GM19035 (cell line): ENCODE data around the gene CELF4.

Experiments used
- ATAC-seq: cut with Tn5 transposase; IDR thresholded peaks from one replicate; pipeline ENCODE4 v1.9.1; 2021; ENCODE audit not compliant: unreplicated experiment

Gene CELF4

GRCh38 chr18:37299471-37300304 is 265.9 kb downstream of the CELF4 start:
- ATAC-seq, result no peak

- ATAC-seq, result no peak
Observed at GRCh38 chr18:37298816-37299215, 266.8 kb downstream of the CELF4 start.

- ATAC-seq, result no peak
Observed at GRCh38 chr18:37297106-37297505, 268.5 kb downstream of the CELF4 start.

GRCh38 chr18:37294951-37295350 is 270.6 kb downstream of the CELF4 start:
- ATAC-seq, result no peak

- ATAC-seq, result no peak
Observed at GRCh38 chr18:37293359-37293758, 272.2 kb downstream of the CELF4 start.

GRCh38 chr18:37289423-37289822 is 276.2 kb downstream of the CELF4 start:
- no peak for ATAC-seq

GRCh38 chr18:37287601-37288000 is 278.0 kb downstream of the CELF4 start:
- ATAC-seq, result no peak

- ATAC-seq, result no peak
Observed at GRCh38 chr18:37286801-37287200, 278.8 kb downstream of the CELF4 start.

- ATAC-seq, result no peak
Observed at GRCh38 chr18:37285825-37286224, 279.8 kb downstream of the CELF4 start.

GRCh38 chr18:37284260-37284659 is 281.3 kb downstream of the CELF4 start:
- ATAC-seq, result no peak

- no peak for ATAC-seq
Observed at GRCh38 chr18:37282386-37283037, 283.1 kb downstream of the CELF4 start.

GRCh38 chr18:37280701-37281393 is 284.8 kb downstream of the CELF4 start:
- ATAC-seq, result no peak

- ATAC-seq, result no peak
Observed at GRCh38 chr18:37277804-37278203, 287.8 kb downstream of the CELF4 start.

GRCh38 chr18:37276111-37276890 is 289.3 kb downstream of the CELF4 start:
- ATAC-seq, result no peak

- no peak for ATAC-seq
Observed at GRCh38 chr18:37275237-37275741, 290.3 kb downstream of the CELF4 start.

- no peak for ATAC-seq
Observed at GRCh38 chr18:37274309-37275236, 291.0 kb downstream of the CELF4 start.

GRCh38 chr18:37272841-37273240 is 292.8 kb downstream of the CELF4 start:
- no peak for ATAC-seq

GRCh38 chr18:37272226-37272625 is 293.4 kb downstream of the CELF4 start:
- ATAC-seq, result no peak

- no peak for ATAC-seq
Observed at GRCh38 chr18:37270666-37271052, 294.9 kb downstream of the CELF4 start.
